Mesothelial cell of epicardium (in vitro differentiated cells): ENCODE results near the gene TM4SF5. TPM values are rescaled to one million over a fixed set of nuclear protein-coding genes. Genes with fewer than 3 reads are reported as not detected.

Source experiments
- DNase-seq, 2 experiments: peaks; one replicate each; pipeline ENCODE4 v3.0.0; 2021; ENCODE audit warnings: low spot score in 2 of 2; ENCODE audit not compliant: unreplicated experiment in 2 of 2
- H3K27ac Mint-ChIP-seq: 2 replicates; pipeline ENCODE4 v1.8.0; 2021; ENCODE audit warnings: mixed read lengths
- H3K27me3 Mint-ChIP-seq: 2 replicates; pipeline ENCODE4 v1.8.0; 2021; ENCODE audit warnings: low read depth, mixed read lengths
- H3K36me3 Mint-ChIP-seq: 2 replicates; pipeline ENCODE4 v1.8.0; 2021; ENCODE audit warnings: mixed read lengths
- H3K4me1 Mint-ChIP-seq: 2 replicates; pipeline ENCODE4 v1.8.0; 2021; ENCODE audit warnings: mixed read lengths
- H3K4me3 Mint-ChIP-seq: 2 replicates; pipeline ENCODE4 v1.8.0; 2021; ENCODE audit warnings: mild to moderate bottlenecking, moderate library complexity, mixed read lengths
- H3K9me3 Mint-ChIP-seq: 2 replicates; pipeline ENCODE4 v1.8.0; 2021; ENCODE audit warnings: mixed read lengths
- total RNA-seq: library from RNA; stranded (reverse); gene quantifications from 3 replicates; pipeline ENCODE4 v1.2.1, GENCODE V29; 2021
- TF ChIP-seq, protein P1 (sequence below): fragments of 200-600 bp; sonication (generic); IDR thresholded peaks from one replicate; pipeline ENCODE4 v1.5.0; 2021; ENCODE audit warnings: antibody characterized with exemption; ENCODE audit not compliant: unreplicated experiment

The TM4SF5 gene
- total RNA-seq, 1 donor from 2014 or later, result not detected

GRCh38 chr17:4815043-4815675 lies 43.5 kb downstream of the TM4SF5 start:
- no peak for DNase-seq
- TF ChIP-seq, protein P1, sequence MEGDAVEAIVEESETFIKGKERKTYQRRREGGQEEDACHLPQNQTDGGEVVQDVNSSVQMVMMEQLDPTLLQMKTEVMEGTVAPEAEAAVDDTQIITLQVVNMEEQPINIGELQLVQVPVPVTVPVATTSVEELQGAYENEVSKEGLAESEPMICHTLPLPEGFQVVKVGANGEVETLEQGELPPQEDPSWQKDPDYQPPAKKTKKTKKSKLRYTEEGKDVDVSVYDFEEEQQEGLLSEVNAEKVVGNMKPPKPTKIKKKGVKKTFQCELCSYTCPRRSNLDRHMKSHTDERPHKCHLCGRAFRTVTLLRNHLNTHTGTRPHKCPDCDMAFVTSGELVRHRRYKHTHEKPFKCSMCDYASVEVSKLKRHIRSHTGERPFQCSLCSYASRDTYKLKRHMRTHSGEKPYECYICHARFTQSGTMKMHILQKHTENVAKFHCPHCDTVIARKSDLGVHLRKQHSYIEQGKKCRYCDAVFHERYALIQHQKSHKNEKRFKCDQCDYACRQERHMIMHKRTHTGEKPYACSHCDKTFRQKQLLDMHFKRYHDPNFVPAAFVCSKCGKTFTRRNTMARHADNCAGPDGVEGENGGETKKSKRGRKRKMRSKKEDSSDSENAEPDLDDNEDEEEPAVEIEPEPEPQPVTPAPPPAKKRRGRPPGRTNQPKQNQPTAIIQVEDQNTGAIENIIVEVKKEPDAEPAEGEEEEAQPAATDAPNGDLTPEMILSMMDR, result peak; percentile 27
- Mint-ChIP-seq H3K9me3 (no peaks in the 10 kb centered on the region), H3K27me3 (no peaks in the 10 kb centered on the region), H3K36me3 (peaks cover 37% of the 10 kb centered on the region), H3K4me3 (no peak overlapping the region), H3K4me1 (no peaks in the 10 kb centered on the region), H3K27ac (no peak overlapping the region)

- no peaks in the 10 kb centered on the region for H3K27me3 Mint-ChIP-seq
- DNase-seq, result no peak
- no peak overlapping the region for H3K4me3 Mint-ChIP-seq
- H3K4me1 Mint-ChIP-seq, result no peaks in the 10 kb centered on the region
- TF ChIP-seq, protein P1, result no peak
- peaks cover 31% of the 10 kb centered on the region for H3K36me3 Mint-ChIP-seq
- no peaks in the 10 kb centered on the region for H3K9me3 Mint-ChIP-seq
- no peak overlapping the region for H3K27ac Mint-ChIP-seq
Measured at GRCh38 chr17:4816826-4817225, 45.1 kb downstream of the TM4SF5 start.

DNA sequence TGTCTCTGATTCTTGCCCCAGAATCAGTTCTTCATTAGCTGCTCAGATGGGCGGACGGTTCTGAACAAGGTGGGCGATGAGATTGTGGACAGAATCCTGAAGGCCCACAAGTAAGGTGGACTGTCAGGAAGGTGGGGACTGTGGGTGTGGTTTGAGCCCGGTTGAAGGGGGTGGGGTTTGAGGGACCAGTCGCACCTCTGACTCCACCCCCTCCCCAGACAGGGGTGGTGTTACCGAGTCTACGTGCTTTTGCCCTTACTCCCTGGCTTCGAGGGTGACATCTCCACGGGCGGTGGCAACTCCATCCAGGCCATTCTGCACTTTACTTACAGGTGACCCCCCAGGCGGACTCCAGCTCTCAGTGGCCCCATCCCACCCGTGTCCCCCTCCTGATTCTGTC lies 46.6 kb downstream of the TM4SF5 start:
- Mint-ChIP-seq H3K36me3 (peaks cover 29% of the 10 kb centered on the region), H3K27ac (no peak overlapping the region)
- no peak for DNase-seq

DNA sequence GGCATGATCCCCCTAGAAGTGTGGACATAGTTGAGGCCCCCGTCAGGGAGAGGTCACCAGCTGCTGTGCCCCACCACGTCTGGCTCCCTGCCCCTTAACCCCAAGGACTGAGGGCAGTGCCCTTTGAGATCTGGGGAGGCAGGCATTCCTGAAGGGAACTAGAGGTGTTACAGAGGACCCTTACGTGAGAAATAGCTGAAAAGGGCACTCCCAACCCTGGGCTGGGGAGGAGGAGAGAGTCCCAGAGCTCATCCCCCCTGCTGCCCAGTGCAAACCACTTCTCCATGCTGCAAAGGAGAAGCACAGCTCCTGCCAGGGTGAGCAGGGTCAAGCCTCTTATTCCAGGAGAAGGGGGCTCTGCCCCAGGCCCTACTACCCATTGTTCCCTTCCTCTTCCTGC lies 51.1 kb downstream of the TM4SF5 start:
- Mint-ChIP-seq H3K36me3 (peaks cover 13% of the 10 kb centered on the region), H3K4me3 (no peak overlapping the region), H3K27me3 (no peaks in the 10 kb centered on the region), H3K9me3 (no peaks in the 10 kb centered on the region), H3K27ac (no peak overlapping the region), H3K4me1 (no peaks in the 10 kb centered on the region)
- TF ChIP-seq, protein P1, result no peak
- DNase-seq, result no peak

More for the DNA sequence above, 46.6 kb downstream of the TM4SF5 start:
- Mint-ChIP-seq H3K9me3 (no peaks in the 10 kb centered on the region), H3K27me3 (no peaks in the 10 kb centered on the region), H3K4me3 (no peak overlapping the region), H3K4me1 (no peaks in the 10 kb centered on the region)
- TF ChIP-seq, protein P1, result no peak

DNA sequence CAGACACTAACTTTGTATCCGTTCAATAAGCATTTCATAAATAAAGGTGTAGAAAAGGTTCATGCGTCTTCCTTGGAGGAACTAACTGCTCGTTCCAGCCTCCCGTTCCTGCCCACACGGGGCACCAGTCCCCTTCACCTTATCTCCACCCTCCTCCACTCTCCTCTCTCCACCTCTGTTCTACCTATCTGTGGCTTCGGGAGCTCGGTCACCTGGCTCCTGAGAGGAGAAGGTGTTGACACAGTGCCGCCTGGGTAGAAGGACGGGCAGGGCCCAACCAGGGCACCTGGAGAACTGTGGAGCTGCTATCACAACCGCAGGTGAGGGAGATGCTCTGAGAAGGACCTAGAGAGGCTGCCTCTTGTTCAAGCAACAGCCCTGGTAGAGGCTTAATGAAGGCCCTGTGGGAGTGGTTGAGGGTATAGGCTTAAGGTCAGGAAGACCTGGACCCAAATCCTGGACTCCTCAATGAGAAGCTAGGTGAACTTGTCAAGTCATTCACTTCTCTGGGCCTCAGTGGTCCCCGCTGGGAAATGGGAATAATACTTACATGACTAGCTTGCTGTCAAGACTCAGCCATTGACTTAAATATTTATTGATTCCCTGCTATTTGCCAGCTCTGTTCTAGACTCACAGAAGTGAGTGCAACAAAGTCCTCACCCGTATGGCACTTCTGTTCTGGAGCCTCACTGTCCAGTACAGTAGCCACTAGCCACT lies 51.8 kb downstream of the TM4SF5 start:
- no peaks in the 10 kb centered on the region for H3K4me1 Mint-ChIP-seq
- TF ChIP-seq, protein P1, result no peak
- peaks cover 9% of the 10 kb centered on the region for H3K36me3 Mint-ChIP-seq
- H3K27me3 Mint-ChIP-seq, result no peaks in the 10 kb centered on the region
- no peaks in the 10 kb centered on the region for H3K9me3 Mint-ChIP-seq
- H3K4me3 Mint-ChIP-seq, result no peak overlapping the region
- DNase-seq, result no peak
- no peak overlapping the region for H3K27ac Mint-ChIP-seq
